H9 (cell line): ENCODE results near the gene CTU2. TPM values are rescaled to one million over a fixed set of nuclear protein-coding genes. Genes with fewer than 3 reads are reported as not detected.

ENCODE experiments used
- DNase-seq: peaks from one replicate; pipeline ENCODE4 v3.0.0-alpha.2; 2017
- H2AFZ ChIP-seq: one replicate; pipeline ENCODE4 v1.6.1; 2013; ENCODE audit warnings: mild to moderate bottlenecking, low read length, control low read depth, moderate library complexity
- H2AK5ac ChIP-seq: 2 replicates; pipeline ENCODE4 v1.6.1; 2013; ENCODE audit warnings: low read length, control low read depth, mixed read lengths; ENCODE audit not compliant: insufficient read length
- H2BK120ac ChIP-seq: one replicate; pipeline ENCODE4 v1.6.1; 2013; ENCODE audit warnings: low read depth, mild to moderate bottlenecking, low read length, control low read depth, inconsistent platforms; ENCODE audit not compliant: poor library complexity, severe bottlenecking
- H2BK12ac ChIP-seq: 2 replicates; pipeline ENCODE4 v1.6.1; 2013; ENCODE audit warnings: low read length, control low read depth, mixed read lengths, low read depth; ENCODE audit not compliant: insufficient read length
- H2BK15ac ChIP-seq: 2 replicates; pipeline ENCODE4 v1.6.1; 2013; ENCODE audit warnings: low read depth, low read length, control low read depth
- H2BK20ac ChIP-seq: one replicate; pipeline ENCODE4 v1.6.1; 2013; ENCODE audit warnings: low read depth, mild to moderate bottlenecking, low read length, control low read depth, inconsistent platforms; ENCODE audit not compliant: poor library complexity, severe bottlenecking
- H2BK5ac ChIP-seq: 2 replicates; pipeline ENCODE4 v1.6.1; 2013; ENCODE audit warnings: low read length, control low read depth, mixed read lengths; ENCODE audit not compliant: insufficient read length
- H3K14ac ChIP-seq: 2 replicates; pipeline ENCODE4 v1.6.1; 2013; ENCODE audit warnings: low read length, control low read depth; ENCODE audit not compliant: insufficient read depth
- H3K18ac ChIP-seq: 2 replicates; pipeline ENCODE4 v1.6.1; 2013; ENCODE audit warnings: low read depth, mild to moderate bottlenecking, mixed read lengths, low read length, control low read depth; ENCODE audit not compliant: insufficient read length
- H3K23ac ChIP-seq: 2 replicates; pipeline ENCODE4 v1.6.1; 2013; ENCODE audit warnings: low read length, control low read depth, mixed read lengths, low read depth; ENCODE audit not compliant: insufficient read length
- H3K23me2 ChIP-seq: 2 replicates; pipeline ENCODE4 v1.6.1; 2013; ENCODE audit warnings: low read depth, mild to moderate bottlenecking, mixed read lengths, low read length, control low read depth; ENCODE audit not compliant: insufficient read length, poor library complexity, severe bottlenecking
- H3K27ac ChIP-seq: 2 replicates; pipeline ENCODE4 v1.5.1; 2013; ENCODE audit warnings: low read length, control low read depth, mixed read lengths, low read depth; ENCODE audit not compliant: insufficient read length
- H3K27me3 ChIP-seq: 2 replicates; pipeline ENCODE4 v1.6.1; 2013; ENCODE audit warnings: low read length, control low read depth, inconsistent platforms; ENCODE audit not compliant: insufficient read depth
- H3K4ac ChIP-seq: 2 replicates; pipeline ENCODE4 v1.6.1; 2013; ENCODE audit warnings: low read depth, mild to moderate bottlenecking, control low read depth, inconsistent platforms, low read length, moderate library complexity
- H3K4me1 ChIP-seq: 2 replicates; pipeline ENCODE4 v1.6.1; 2013; ENCODE audit warnings: low read length, control low read depth, inconsistent platforms; ENCODE audit not compliant: insufficient read depth
- H3K4me2 ChIP-seq: 2 replicates; pipeline ENCODE4 v1.6.1; 2013; ENCODE audit warnings: low read length, control low read depth, mixed read lengths; ENCODE audit not compliant: insufficient read length, insufficient read depth
- H3K56ac ChIP-seq: 2 replicates; pipeline ENCODE4 v1.6.1; 2013; ENCODE audit warnings: low read depth, mild to moderate bottlenecking, mixed read lengths, low read length, control low read depth; ENCODE audit not compliant: insufficient read length
- H3K79me1 ChIP-seq: 2 replicates; pipeline ENCODE4 v1.6.1; 2013; ENCODE audit warnings: low read depth, mild to moderate bottlenecking, moderate library complexity, low read length, control low read depth, inconsistent platforms; ENCODE audit not compliant: insufficient read depth, poor library complexity, severe bottlenecking
- H3K79me2 ChIP-seq: 2 replicates; pipeline ENCODE4 v1.6.1; 2013; ENCODE audit warnings: low read length, control low read depth, inconsistent platforms; ENCODE audit not compliant: insufficient read depth
- H3K9ac ChIP-seq: 2 replicates; pipeline ENCODE4 v1.6.1; 2013; ENCODE audit warnings: low read length, control low read depth, mixed read lengths; ENCODE audit not compliant: insufficient read length; ENCODE audit errors: extremely low read depth
- H3K9me3 ChIP-seq: one replicate; pipeline ENCODE4 v1.6.1; 2013; ENCODE audit warnings: low read depth, low read length, inconsistent platforms; ENCODE audit not compliant: control insufficient read depth
- H3T11ph ChIP-seq: one replicate; pipeline ENCODE4 v1.6.1; 2013; ENCODE audit warnings: mild to moderate bottlenecking, low read length, control low read depth, inconsistent platforms
- H4K20me1 ChIP-seq: one replicate; pipeline ENCODE4 v1.6.1; 2013; ENCODE audit not compliant: control insufficient read depth, insufficient read length, insufficient read depth
- H4K5ac ChIP-seq: 2 replicates; pipeline ENCODE4 v1.6.1; 2013; ENCODE audit warnings: low read depth, mild to moderate bottlenecking, mixed read lengths, low read length, control low read depth; ENCODE audit not compliant: insufficient read length
- H4K8ac ChIP-seq: replicated peaks from 2 replicates; pipeline ENCODE4 v1.6.1; 2013; ENCODE audit warnings: low read length, control low read depth, mixed read lengths, low read depth; ENCODE audit not compliant: insufficient read length
- H4K91ac ChIP-seq: 2 replicates; pipeline ENCODE4 v1.6.1; 2013; ENCODE audit warnings: low read depth, mild to moderate bottlenecking, moderate library complexity, mixed read lengths, low read length, control low read depth; ENCODE audit not compliant: insufficient read length
- H3K27ac Mint-ChIP-seq, 3 experiments: 2 replicates in 2 of 3; 3 replicates in 1 of 3; pipeline ENCODE4 v1.8.0; 2020 to 2021; ENCODE audit warnings: mixed read lengths in 3 of 3, mild to moderate bottlenecking in 1 of 3, moderate library complexity in 1 of 3
- H3K27me3 Mint-ChIP-seq: 2 replicates; pipeline ENCODE4 v1.8.0; 2021; ENCODE audit warnings: low read depth, mild to moderate bottlenecking, moderate library complexity, mixed read lengths
- H3K36me3 Mint-ChIP-seq, 3 experiments: 2 replicates in 2 of 3; 3 replicates in 1 of 3; pipeline ENCODE4 v1.8.0; 2020 to 2021; ENCODE audit warnings: low read depth in 3 of 3, mixed read lengths in 3 of 3; ENCODE audit not compliant: insufficient read depth in 1 of 3
- H3K4me1 Mint-ChIP-seq, 2 experiments: 2 replicates each; pipeline ENCODE4 v1.8.0; 2020; ENCODE audit warnings: mixed read lengths in 2 of 2
- H3K4me3 Mint-ChIP-seq, 2 experiments: 2 replicates in 1 of 2; 3 replicates in 1 of 2; pipeline ENCODE4 v1.8.0; 2020 to 2021; ENCODE audit warnings: mild to moderate bottlenecking in 2 of 2, mixed read lengths in 2 of 2, moderate library complexity in 1 of 2
- H3K9me3 Mint-ChIP-seq, 2 experiments: 2 replicates in 1 of 2; 3 replicates in 1 of 2; pipeline ENCODE4 v1.8.0; 2020; ENCODE audit warnings: mild to moderate bottlenecking in 2 of 2, mixed read lengths in 2 of 2, moderate library complexity in 1 of 2
- CTCF ChIP-seq: fragments of 200-600 bp; sonication (generic); conservative IDR thresholded peaks from 3 replicates; pipeline ENCODE4 v1.8.0; 2021; ENCODE audit warnings: antibody characterized with exemption, mild to moderate bottlenecking
- WGBS: extraction: QIAGEN DNeasy Blood & Tissue Kit; methylation state at CpG from one replicate; pipeline ENCODE4 v1.1.7; 2013; ENCODE audit warnings: missing lambda C conversion rate, low lambda C conversion rate, mixed read lengths; ENCODE audit not compliant: insufficient read length; ENCODE audit errors: extremely low coverage; 5-methylcytosine and 5-hydroxymethylcytosine counted together
- total RNA-seq: library from RNA; stranded (reverse); gene quantifications from 2 replicates; pipeline ENCODE4 v1.2.1, GENCODE V29; 2021

Gene CTU2
- total RNA-seq, 1 experiment from 2014 or later, result 32.8 TPM

DNA sequence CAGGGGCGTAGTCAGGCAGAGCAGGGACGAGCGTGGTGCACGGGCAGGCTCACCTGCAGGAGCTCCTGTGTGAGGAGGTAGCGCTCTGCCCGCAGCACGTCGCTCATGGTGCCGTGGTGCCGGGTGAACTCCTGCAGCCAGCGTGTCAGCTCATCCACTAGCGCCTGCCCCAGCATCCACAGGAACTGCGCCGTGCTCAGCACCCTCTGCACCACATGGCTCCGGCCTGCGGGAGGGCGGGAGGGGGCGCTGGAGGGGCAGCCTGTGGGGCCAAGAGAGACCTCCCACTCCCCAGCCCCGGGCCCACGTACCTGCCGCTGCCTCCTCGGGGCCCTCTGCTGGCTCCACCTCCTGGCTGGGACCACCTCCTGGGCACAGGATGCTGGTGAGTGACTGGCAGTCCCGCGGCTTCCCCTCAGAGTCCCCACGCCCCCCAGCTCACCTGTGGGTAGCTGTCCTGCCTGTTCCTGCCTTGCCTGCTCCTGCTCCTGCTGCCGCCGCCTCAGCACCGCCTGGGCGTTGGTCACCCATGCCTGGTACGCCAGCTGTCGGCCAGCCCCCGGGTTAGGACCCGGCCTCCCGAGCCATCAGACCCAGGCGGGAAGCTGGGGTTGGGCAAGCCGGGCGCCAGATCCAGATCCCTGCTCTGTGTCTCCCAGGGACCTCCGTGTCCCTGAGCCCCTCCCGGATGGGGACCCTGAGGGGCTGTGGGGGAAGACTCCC, 16.6 kb downstream of the CTU2 start:
- TF ChIP-seq CTCF, result no peak; the same call in 2 of the 3 replicates
- H3K4me3 Mint-ChIP-seq, result no peak overlapping the region
- peak; percentile 66 for DNase-seq

More for the DNA sequence above, 16.6 kb downstream of the CTU2 start:
- no peak overlapping the region for H2BK15ac ChIP-seq
- H3K56ac ChIP-seq, result no peak overlapping the region
- Mint-ChIP-seq H3K27me3 (no peaks in the 10 kb centered on the region; the same call in 1 of the 2 replicates), H3K9me3 (no peaks in the 10 kb centered on the region), H3K36me3 (peaks cover 10 to 33% (median 29%) of the 10 kb centered on the region in 3 experiments; a peak in 6 of 7 replicates), H3K4me1 (no peaks in the 10 kb centered on the region), H3K27ac (no peak overlapping the region)
- WGBS, result no CpG with 5 or more reads among the region's 39 CpGs
- H2BK12ac ChIP-seq, result no peak overlapping the region
- no peak overlapping the region for H2BK20ac ChIP-seq
- no peak overlapping the region for H3K14ac ChIP-seq
- no peaks in the 10 kb centered on the region for H3K27me3 ChIP-seq
- H3K23ac ChIP-seq, result no peak overlapping the region
- H4K20me1 ChIP-seq, result no peaks in the 10 kb centered on the region
- H3K18ac ChIP-seq, result no peak overlapping the region
- H2AK5ac ChIP-seq, result no peak overlapping the region
- no peak overlapping the region for H3T11ph ChIP-seq
- H3K4me2 ChIP-seq, result no peak overlapping the region
- no peak overlapping the region for H4K8ac ChIP-seq
- H3K79me2 ChIP-seq, result no peaks in the 10 kb centered on the region
- H3K79me1 ChIP-seq, result no peaks in the 10 kb centered on the region
- no peaks in the 10 kb centered on the region for H3K4me1 ChIP-seq
- H4K5ac ChIP-seq, result no peak overlapping the region
- no peak overlapping the region for H3K27ac ChIP-seq
- no peak overlapping the region for H2BK5ac ChIP-seq
- no peaks in the 10 kb centered on the region for H3K23me2 ChIP-seq
- H3K9me3 ChIP-seq, result no peaks in the 10 kb centered on the region
- H2BK120ac ChIP-seq, result no peak overlapping the region
- H3K9ac ChIP-seq, result no peak overlapping the region
- H2AFZ ChIP-seq, result no peak overlapping the region
- H3K4ac ChIP-seq, result no peak overlapping the region
- no peak overlapping the region for H4K91ac ChIP-seq
